GM19324 (cell line): Measurements from ENCODE around the gene CRY1.
A peak's percentile ranks its signal among the peaks of the same experiment; 100 is the strongest.
"Not testable (repeated sequence)": the region's sequence is repeated elsewhere in the genome, so short reads cannot be mapped to it uniquely, and the experiment has no call there.

Experiments used
- ATAC-seq: cut with Tn5 transposase; IDR thresholded peaks from one replicate; pipeline ENCODE4 v1.9.1; 2021; ENCODE audit warnings: mild to moderate bottlenecking, moderate library complexity; ENCODE audit not compliant: unreplicated experiment, low FRiP score

Gene CRY1

GRCh38 chr12:107108995-107109508 lies 15.7 kb upstream of the CRY1 start:
- ATAC-seq: no peak

- not testable (repeated sequence) for ATAC-seq
These were observed 15.0 kb upstream of the CRY1 start for GRCh38 chr12:107108366-107108765.

GRCh38 chr12:107107381-107107780 lies 14.0 kb upstream of the CRY1 start:
- ATAC-seq: no peak

- no peak for ATAC-seq
These were observed 13.1 kb upstream of the CRY1 start for GRCh38 chr12:107106241-107107025.

- no peak for ATAC-seq
These were observed 12.0 kb upstream of the CRY1 start for GRCh38 chr12:107105410-107105703.

- no peak for ATAC-seq
These were observed 10.2 kb upstream of the CRY1 start for GRCh38 chr12:107103516-107103915.

GRCh38 chr12:107103097-107103496 lies 9.7 kb upstream of the CRY1 start:
- no peak for ATAC-seq

GRCh38 chr12:107102294-107102693 lies 8.9 kb upstream of the CRY1 start:
- no peak for ATAC-seq

GRCh38 chr12:107101651-107102050 lies 8.3 kb upstream of the CRY1 start:
- no peak for ATAC-seq

- no peak for ATAC-seq
These were observed 6.6 kb upstream of the CRY1 start for GRCh38 chr12:107099917-107100316.

- ATAC-seq: no peak
These were observed 3.2 kb upstream of the CRY1 start for GRCh38 chr12:107096571-107096970.

GRCh38 chr12:107094183-107094448 lies 767 bp upstream of the CRY1 start:
- ATAC-seq: no peak

GRCh38 chr12:107092669-107093416 lies 506 bp downstream of the CRY1 start:
- ATAC-seq: peak; percentile 37

- no peak for ATAC-seq
These were observed 1.2 kb downstream of the CRY1 start for GRCh38 chr12:107091989-107092641.

- no peak for ATAC-seq
These were observed 2.0 kb downstream of the CRY1 start for GRCh38 chr12:107091381-107091780.

GRCh38 chr12:107090711-107091110 lies 2.6 kb downstream of the CRY1 start:
- no peak for ATAC-seq

- no peak for ATAC-seq
These were observed 4.4 kb downstream of the CRY1 start for GRCh38 chr12:107088912-107089311.

- no peak for ATAC-seq
These were observed 7.0 kb downstream of the CRY1 start for GRCh38 chr12:107086314-107086713.

GRCh38 chr12:107081778-107082177 lies 11.6 kb downstream of the CRY1 start:
- no peak for ATAC-seq

GRCh38 chr12:107080299-107080698 lies 13.1 kb downstream of the CRY1 start:
- no peak for ATAC-seq

GRCh38 chr12:107079172-107080011 lies 14.0 kb downstream of the CRY1 start:
- ATAC-seq: no peak
